ENCODE results near the gene CYP2C18.
"Not testable (repeated sequence)": the region's sequence is repeated elsewhere in the genome, so short reads cannot be mapped to it uniquely, and the experiment has no call there.

CYP2C18 gene

DNA sequence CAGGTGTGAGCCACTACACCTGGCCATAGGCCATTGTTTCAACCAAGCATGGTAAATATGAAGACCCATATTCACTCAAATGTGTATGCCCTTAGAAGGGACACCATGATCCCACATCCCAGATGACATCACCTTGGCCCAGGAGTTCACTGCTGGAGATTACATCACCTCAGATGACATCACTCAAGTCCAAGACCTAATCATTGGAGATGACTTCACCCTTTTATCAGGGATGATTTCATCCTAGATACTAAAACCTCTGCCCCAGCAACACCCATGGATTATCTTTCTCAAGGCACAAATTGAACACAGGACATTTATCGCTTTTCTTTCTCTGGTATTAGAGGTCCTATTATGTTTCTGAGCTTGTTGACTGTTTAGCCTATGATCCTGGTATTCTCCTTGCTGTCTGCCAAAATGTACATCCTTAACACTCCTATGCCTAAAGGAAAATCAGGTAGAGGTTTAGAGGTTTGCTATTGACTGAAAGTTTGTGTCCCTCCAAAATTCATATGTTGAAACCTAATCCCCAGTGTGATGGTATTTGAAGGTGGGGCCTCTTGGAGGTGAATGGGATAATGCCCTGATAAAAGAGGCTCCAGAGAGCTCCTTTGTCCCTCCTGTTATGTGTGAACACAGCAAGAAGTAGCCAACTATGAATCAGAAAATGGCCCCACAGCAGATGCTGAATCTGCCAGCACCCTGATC is 9.8 kb upstream of the CYP2C18 start:
- Histone ChIP-seq H3K4me3 (ENCODE audit: low read length in 2 of 2) (no peak overlapping the region), H3K27ac (ENCODE audit: low read length) (no peak overlapping the region), H3K27me3 (ENCODE audit: control insufficient read depth in 1 of 2, insufficient read depth in 2 of 2, low read length in 2 of 2) (no peaks in the 10 kb centered on the region), H3K4me1 (ENCODE audit: control insufficient read depth, insufficient read depth, low read length) (no peaks in the 10 kb centered on the region), H3K36me3 (ENCODE audit: control insufficient read depth in 2 of 2, insufficient read depth in 2 of 2, low read length in 2 of 2) (no peaks in the 10 kb centered on the region), H3K9ac (ENCODE audit: low read length in 2 of 2) (no peak overlapping the region), H3K9me3 (ENCODE audit: control insufficient read depth in 2 of 2, low read length in 2 of 2) (peaks cover 0 to 2% of the 10 kb centered on the region in 2 donors)

- H3K27ac ChIP-seq (ENCODE audit: low read length) = no peak overlapping the region
- no peaks in the 10 kb centered on the region for H3K36me3 ChIP-seq (ENCODE audit: control insufficient read depth in 2 of 2, insufficient read depth in 2 of 2, low read length in 2 of 2)
- H3K9ac ChIP-seq (ENCODE audit: low read length in 2 of 2) = no peak overlapping the region
- H3K27me3 ChIP-seq (ENCODE audit: control insufficient read depth in 1 of 2, insufficient read depth in 2 of 2, low read length in 2 of 2) = no peaks in the 10 kb centered on the region
- H3K9me3 ChIP-seq (ENCODE audit: control insufficient read depth in 2 of 2, low read length in 2 of 2) = peaks cover 0 to 2% of the 10 kb centered on the region in 2 donors
- no peaks in the 10 kb centered on the region for H3K4me1 ChIP-seq (ENCODE audit: control insufficient read depth, insufficient read depth, low read length)
- no peak overlapping the region for H3K4me3 ChIP-seq (ENCODE audit: low read length in 2 of 2)
These were observed 7.0 kb upstream of the CYP2C18 start for GRCh38 chr10:94676496-94676895.

- H3K9me3 ChIP-seq (ENCODE audit: control insufficient read depth in 2 of 2, low read length in 2 of 2) = peaks cover 0 to 2% of the 10 kb centered on the region in 2 donors
- no peak overlapping the region for H3K27ac ChIP-seq (ENCODE audit: low read length)
- no peaks in the 10 kb centered on the region for H3K4me1 ChIP-seq (ENCODE audit: control insufficient read depth, insufficient read depth, low read length)
- no peaks in the 10 kb centered on the region for H3K27me3 ChIP-seq (ENCODE audit: control insufficient read depth in 1 of 2, insufficient read depth in 2 of 2, low read length in 2 of 2)
- H3K4me3 ChIP-seq (ENCODE audit: low read length in 2 of 2) = no peak overlapping the region
- H3K9ac ChIP-seq (ENCODE audit: low read length in 2 of 2) = no peak overlapping the region
- H3K36me3 ChIP-seq (ENCODE audit: control insufficient read depth in 2 of 2, insufficient read depth in 2 of 2, low read length in 2 of 2) = no peaks in the 10 kb centered on the region
These were observed 5.8 kb upstream of the CYP2C18 start for GRCh38 chr10:94677691-94678090.

GRCh38 chr10:94678475-94678874 is 5.1 kb upstream of the CYP2C18 start:
- no peak overlapping the region for H3K4me3 ChIP-seq (ENCODE audit: low read length in 2 of 2)
- no peaks in the 10 kb centered on the region for H3K27me3 ChIP-seq (ENCODE audit: control insufficient read depth in 1 of 2, insufficient read depth in 2 of 2, low read length in 2 of 2)
- no peak overlapping the region for H3K27ac ChIP-seq (ENCODE audit: low read length)
- H3K4me1 ChIP-seq (ENCODE audit: control insufficient read depth, insufficient read depth, low read length) = no peaks in the 10 kb centered on the region
- H3K36me3 ChIP-seq (ENCODE audit: control insufficient read depth in 2 of 2, insufficient read depth in 2 of 2, low read length in 2 of 2) = no peaks in the 10 kb centered on the region
- peaks cover 0 to 2% of the 10 kb centered on the region in 2 donors for H3K9me3 ChIP-seq (ENCODE audit: control insufficient read depth in 2 of 2, low read length in 2 of 2)
- H3K9ac ChIP-seq (ENCODE audit: low read length in 2 of 2) = no peak overlapping the region

DNA sequence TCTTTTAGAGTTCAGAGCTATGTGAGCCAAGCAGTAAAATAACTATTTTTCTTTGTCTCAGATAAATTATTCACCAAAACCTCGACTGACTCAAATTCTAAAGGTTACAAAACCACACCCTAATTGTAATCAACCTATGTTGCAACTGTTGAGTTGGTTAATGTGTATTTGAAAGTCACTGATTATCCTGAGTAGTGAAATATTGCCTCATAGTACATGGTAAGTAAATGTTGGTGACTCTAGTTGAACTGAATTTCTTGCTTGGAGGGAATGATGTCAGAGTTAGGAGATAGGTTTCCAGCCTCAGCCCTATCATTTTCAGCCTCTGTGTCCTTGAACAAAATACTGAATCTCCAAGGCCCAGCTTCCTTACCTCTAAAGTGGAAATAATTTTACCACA is 3.0 kb upstream of the CYP2C18 start:
- H3K36me3 ChIP-seq (ENCODE audit: control insufficient read depth in 2 of 2, insufficient read depth in 2 of 2, low read length in 2 of 2) = no peaks in the 10 kb centered on the region
- peaks cover 0 to 2% of the 10 kb centered on the region in 2 donors for H3K9me3 ChIP-seq (ENCODE audit: control insufficient read depth in 2 of 2, low read length in 2 of 2)
- no peak overlapping the region for H3K4me3 ChIP-seq (ENCODE audit: low read length in 2 of 2)
- no peaks in the 10 kb centered on the region for H3K27me3 ChIP-seq (ENCODE audit: control insufficient read depth in 1 of 2, insufficient read depth in 2 of 2, low read length in 2 of 2)
- no peak overlapping the region for H3K9ac ChIP-seq (ENCODE audit: low read length in 2 of 2)
- no peaks in the 10 kb centered on the region for H3K4me1 ChIP-seq (ENCODE audit: control insufficient read depth, insufficient read depth, low read length)
- H3K27ac ChIP-seq (ENCODE audit: low read length) = no peak overlapping the region

- not testable (repeated sequence) for H3K4me3 ChIP-seq (ENCODE audit: low read length in 2 of 2); H3K27ac ChIP-seq (ENCODE audit: low read length); H3K9me3 ChIP-seq (ENCODE audit: control insufficient read depth in 2 of 2, low read length in 2 of 2); H3K27me3 ChIP-seq (ENCODE audit: control insufficient read depth in 1 of 2, insufficient read depth in 2 of 2, low read length in 2 of 2); H3K4me1 ChIP-seq (ENCODE audit: control insufficient read depth, insufficient read depth, low read length); H3K9ac ChIP-seq (ENCODE audit: low read length in 2 of 2); H3K36me3 ChIP-seq (ENCODE audit: control insufficient read depth in 2 of 2, insufficient read depth in 2 of 2, low read length in 2 of 2)
These were observed 893 bp upstream of the CYP2C18 start for GRCh38 chr10:94682636-94683035.

DNA sequence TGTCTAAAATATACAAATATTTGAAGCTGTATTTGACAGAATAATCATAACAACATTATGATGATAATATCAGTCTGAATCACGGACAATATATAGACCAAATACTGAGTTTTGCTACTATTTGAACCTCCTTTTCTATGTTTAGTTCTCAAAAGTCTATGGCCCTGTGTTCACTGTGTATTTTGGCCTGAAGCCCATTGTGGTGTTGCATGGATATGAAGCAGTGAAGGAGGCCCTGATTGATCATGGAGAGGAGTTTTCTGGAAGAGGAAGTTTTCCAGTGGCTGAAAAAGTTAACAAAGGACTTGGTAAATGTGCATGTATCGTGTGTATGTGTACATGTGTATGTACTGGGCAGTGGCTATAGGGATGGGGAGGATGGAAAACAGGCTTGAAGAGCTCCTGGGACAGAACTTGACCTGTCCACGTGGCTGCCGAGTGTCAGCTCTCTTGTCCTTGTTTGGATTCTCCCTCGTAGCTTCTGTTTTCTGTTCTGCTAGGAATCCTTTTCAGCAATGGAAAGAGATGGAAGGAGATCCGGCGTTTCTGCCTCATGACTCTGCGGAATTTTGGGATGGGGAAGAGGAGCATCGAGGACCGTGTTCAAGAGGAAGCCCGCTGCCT is 4.2 kb downstream of the CYP2C18 start:
- Histone ChIP-seq H3K9ac (ENCODE audit: low read length in 2 of 2) (no peak overlapping the region), H3K4me1 (ENCODE audit: control insufficient read depth, insufficient read depth, low read length) (no peaks in the 10 kb centered on the region), H3K27ac (ENCODE audit: low read length) (no peak overlapping the region), H3K27me3 (ENCODE audit: control insufficient read depth in 1 of 2, insufficient read depth in 2 of 2, low read length in 2 of 2) (no peaks in the 10 kb centered on the region), H3K9me3 (ENCODE audit: control insufficient read depth in 2 of 2, low read length in 2 of 2) (no peaks in the 10 kb centered on the region), H3K36me3 (ENCODE audit: control insufficient read depth in 2 of 2, insufficient read depth in 2 of 2, low read length in 2 of 2) (no peaks in the 10 kb centered on the region), H3K4me3 (ENCODE audit: low read length in 2 of 2) (no peak overlapping the region)

- Histone ChIP-seq H3K27me3 (ENCODE audit: control insufficient read depth in 1 of 2, insufficient read depth in 2 of 2, low read length in 2 of 2) (no peaks in the 10 kb centered on the region), H3K27ac (ENCODE audit: low read length) (no peak overlapping the region), H3K4me1 (ENCODE audit: control insufficient read depth, insufficient read depth, low read length) (no peaks in the 10 kb centered on the region), H3K36me3 (ENCODE audit: control insufficient read depth in 2 of 2, insufficient read depth in 2 of 2, low read length in 2 of 2) (no peaks in the 10 kb centered on the region), H3K9ac (ENCODE audit: low read length in 2 of 2) (no peak overlapping the region), H3K4me3 (ENCODE audit: low read length in 2 of 2) (no peak overlapping the region), H3K9me3 (ENCODE audit: control insufficient read depth in 2 of 2, low read length in 2 of 2) (no peaks in the 10 kb centered on the region)
These were observed 22.6 kb downstream of the CYP2C18 start for GRCh38 chr10:94706089-94706488.

DNA sequence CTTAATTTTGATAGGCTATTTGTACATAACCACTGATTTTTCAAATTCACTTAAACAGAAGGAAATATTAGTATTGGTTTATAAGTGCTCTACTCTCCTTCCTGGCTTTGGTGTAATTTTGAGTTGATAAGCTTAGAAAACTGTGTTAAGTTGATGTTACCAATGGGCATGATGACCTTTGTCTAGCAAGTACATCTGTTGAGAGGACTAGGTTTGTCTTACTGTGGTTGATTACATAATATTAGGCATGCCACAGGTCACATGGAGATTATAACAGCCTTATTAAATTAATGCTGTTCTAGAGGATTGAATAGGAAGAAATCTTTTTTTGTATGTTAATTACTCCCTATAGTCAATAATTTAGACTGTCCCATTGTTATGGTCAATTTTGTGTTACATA is 27.0 kb downstream of the CYP2C18 start:
- no peaks in the 10 kb centered on the region for H3K4me1 ChIP-seq (ENCODE audit: control insufficient read depth, insufficient read depth, low read length)
- H3K4me3 ChIP-seq (ENCODE audit: low read length in 2 of 2) = no peak overlapping the region
- H3K9me3 ChIP-seq (ENCODE audit: control insufficient read depth in 2 of 2, low read length in 2 of 2) = no peaks in the 10 kb centered on the region
- no peak overlapping the region for H3K9ac ChIP-seq (ENCODE audit: low read length in 2 of 2)
- no peaks in the 10 kb centered on the region for H3K36me3 ChIP-seq (ENCODE audit: control insufficient read depth in 2 of 2, insufficient read depth in 2 of 2, low read length in 2 of 2)
- no peaks in the 10 kb centered on the region for H3K27me3 ChIP-seq (ENCODE audit: control insufficient read depth in 1 of 2, insufficient read depth in 2 of 2, low read length in 2 of 2)
- H3K27ac ChIP-seq (ENCODE audit: low read length) = no peak overlapping the region

GRCh38 chr10:94725871-94726270 is 42.3 kb downstream of the CYP2C18 start:
- H3K9ac ChIP-seq (ENCODE audit: low read length in 2 of 2) = no peak overlapping the region
- no peaks in the 10 kb centered on the region for H3K9me3 ChIP-seq (ENCODE audit: control insufficient read depth in 2 of 2, low read length in 2 of 2)
- H3K4me1 ChIP-seq (ENCODE audit: control insufficient read depth, insufficient read depth, low read length) = no peaks in the 10 kb centered on the region
- no peak overlapping the region for H3K27ac ChIP-seq (ENCODE audit: low read length)
- no peaks in the 10 kb centered on the region for H3K27me3 ChIP-seq (ENCODE audit: control insufficient read depth in 1 of 2, insufficient read depth in 2 of 2, low read length in 2 of 2)
- H3K36me3 ChIP-seq (ENCODE audit: control insufficient read depth in 2 of 2, insufficient read depth in 2 of 2, low read length in 2 of 2) = no peaks in the 10 kb centered on the region
- no peak overlapping the region for H3K4me3 ChIP-seq (ENCODE audit: low read length in 2 of 2)

GRCh38 chr10:94735197-94735596 is 51.7 kb downstream of the CYP2C18 start:
- Histone ChIP-seq H3K4me3 (ENCODE audit: low read length in 2 of 2) (no peak overlapping the region), H3K36me3 (ENCODE audit: control insufficient read depth in 2 of 2, insufficient read depth in 2 of 2, low read length in 2 of 2) (no peaks in the 10 kb centered on the region), H3K9ac (ENCODE audit: low read length in 2 of 2) (no peak overlapping the region), H3K27me3 (ENCODE audit: control insufficient read depth in 1 of 2, insufficient read depth in 2 of 2, low read length in 2 of 2) (no peaks in the 10 kb centered on the region), H3K4me1 (ENCODE audit: control insufficient read depth, insufficient read depth, low read length) (no peaks in the 10 kb centered on the region), H3K27ac (ENCODE audit: low read length) (no peak overlapping the region), H3K9me3 (ENCODE audit: control insufficient read depth in 2 of 2, low read length in 2 of 2) (no peaks in the 10 kb centered on the region)
